Neural progenitor cell (in vitro differentiated cells): ENCODE measurements around the gene PIK3CB. TPM values are rescaled to one million over a fixed set of nuclear protein-coding genes. Genes with fewer than 3 reads are reported as not detected.

Source experiments
- DNase-seq: peaks from one replicate; pipeline ENCODE4 v3.0.0-alpha.2; 2016; ENCODE audit warnings: low spot score
- H2AFZ ChIP-seq: fragments of 200-600 bp; sonication (generic); replicated peaks from 2 replicates; pipeline ENCODE4 v1.6.1; 2016; ENCODE audit warnings: antibody characterized with exemption
- H3F3A ChIP-seq: fragments of 200-600 bp; sonication (generic); 2 replicates; pipeline ENCODE4 v1.6.1; 2016; ENCODE audit warnings: antibody characterized with exemption, low read depth
- H3K27ac ChIP-seq: fragments of 200-600 bp; sonication (generic); 2 replicates; pipeline ENCODE4 v1.5.1; 2016; ENCODE audit warnings: mild to moderate bottlenecking
- H3K27me3 ChIP-seq: fragments of 200-600 bp; sonication (generic); 2 replicates; pipeline ENCODE4 v1.6.1; 2016; ENCODE audit warnings: mild to moderate bottlenecking, moderate library complexity
- H3K36me3 ChIP-seq: fragments of 200-600 bp; sonication (generic); 2 replicates; pipeline ENCODE4 v1.5.1; 2016
- H3K4me1 ChIP-seq: fragments of 200-600 bp; sonication (generic); 2 replicates; pipeline ENCODE4 v1.6.1; 2016; ENCODE audit warnings: mixed run types
- H3K4me2 ChIP-seq: fragments of 200-600 bp; sonication (generic); 2 replicates; pipeline ENCODE4 v1.6.1; 2016
- H3K4me3 ChIP-seq: fragments of 200-600 bp; sonication (generic); 2 replicates; pipeline ENCODE4 v1.5.1; 2016
- H3K79me2 ChIP-seq: fragments of 200-600 bp; sonication (generic); 2 replicates; pipeline ENCODE4 v1.6.1; 2016; ENCODE audit warnings: low read depth
- H3K9ac ChIP-seq: fragments of 200-600 bp; sonication (generic); 2 replicates; pipeline ENCODE4 v1.6.1; 2016
- H3K9me3 ChIP-seq: fragments of 200-600 bp; sonication (generic); 2 replicates; pipeline ENCODE4 v1.5.1; 2016; ENCODE audit warnings: low read depth
- H4K20me1 ChIP-seq: fragments of 200-600 bp; sonication (generic); 2 replicates; pipeline ENCODE4 v1.6.1; 2016; ENCODE audit warnings: low read depth
- H3K27ac Mint-ChIP-seq: 3 replicates; pipeline ENCODE4 v1.8.0; 2021; ENCODE audit warnings: mixed read lengths
- H3K27me3 Mint-ChIP-seq: 2 replicates; pipeline ENCODE4 v1.8.0; 2022; ENCODE audit warnings: low read depth, mild to moderate bottlenecking, inconsistent platforms, moderate library complexity, mixed read lengths; ENCODE audit not compliant: insufficient read depth
- H3K36me3 Mint-ChIP-seq: 3 replicates; pipeline ENCODE4 v1.8.0; 2021; ENCODE audit warnings: mixed read lengths
- H3K4me1 Mint-ChIP-seq: 3 replicates; pipeline ENCODE4 v1.8.0; 2021; ENCODE audit warnings: mixed read lengths
- H3K4me3 Mint-ChIP-seq: 3 replicates; pipeline ENCODE4 v1.8.0; 2021; ENCODE audit warnings: mild to moderate bottlenecking, moderate library complexity, mixed read lengths
- H3K9me3 Mint-ChIP-seq: 3 replicates; pipeline ENCODE4 v1.8.0; 2020; ENCODE audit warnings: mixed read lengths
- CTCF ChIP-seq: fragments of 200-600 bp; sonication (generic); IDR thresholded peaks from 2 replicates; pipeline ENCODE4 v1.5.1; 2017; ENCODE audit warnings: antibody characterized with exemption, mild to moderate bottlenecking
- EZH2 ChIP-seq: fragments of 200-600 bp; sonication (generic); IDR thresholded peaks from 2 replicates; pipeline ENCODE4 v1.6.1; 2017; ENCODE audit warnings: antibody characterized with exemption, mild to moderate bottlenecking, moderate library complexity
- EZH2phosphoT487 ChIP-seq: fragments of 200-600 bp; sonication (generic); IDR thresholded peaks from 2 replicates; pipeline ENCODE4 v1.6.1; 2017; ENCODE audit warnings: antibody characterized with exemption
- total RNA-seq: library from RNA; depleted of rRNA; stranded (reverse); fragments of >200 nt; gene quantifications from 2 replicates; pipeline ENCODE4 v1.2.3, GENCODE V29; 2015; ENCODE audit warnings: low replicate concordance

The PIK3CB gene
- total RNA-seq, 1 donor from 2014 or later = 17.7 TPM

GRCh38 chr3:138653567-138653966 lies 181.2 kb downstream of the PIK3CB start:
- Histone ChIP-seq H3K27ac (no peak overlapping the region), H3F3A (no peaks in the 10 kb centered on the region), H4K20me1 (no peaks in the 10 kb centered on the region), H3K79me2 (no peaks in the 10 kb centered on the region), H3K9ac (no peak overlapping the region), H3K9me3 (no peaks in the 10 kb centered on the region), H3K4me1 (no peaks in the 10 kb centered on the region), H3K36me3 (peaks cover 13% of the 10 kb centered on the region), H2AFZ (no peak overlapping the region), H3K4me3 (no peak overlapping the region), H3K27me3 (no peaks in the 10 kb centered on the region), H3K4me2 (no peak overlapping the region)
- no peak overlapping the region for H3K4me3 Mint-ChIP-seq
- H3K9me3 Mint-ChIP-seq = peaks cover 8% of the 10 kb centered on the region
- H3K27ac Mint-ChIP-seq = no peak overlapping the region
- H3K36me3 Mint-ChIP-seq = peaks cover 41% of the 10 kb centered on the region
- H3K4me1 Mint-ChIP-seq = no peaks in the 10 kb centered on the region
- no peaks in the 10 kb centered on the region for H3K27me3 Mint-ChIP-seq
- TF ChIP-seq CTCF (no peak), EZH2 (no peak), EZH2phosphoT487 (no peak)
- no peak for DNase-seq

GRCh38 chr3:138649134-138649533 lies 185.6 kb downstream of the PIK3CB start:
- peaks cover 44% of the 10 kb centered on the region for H3K9me3 Mint-ChIP-seq

GRCh38 chr3:138646513-138646912 lies 188.2 kb downstream of the PIK3CB start:
- TF ChIP-seq EZH2 (no peak), CTCF (no peak), EZH2phosphoT487 (no peak)
- Mint-ChIP-seq H3K36me3 (peaks cover 26% of the 10 kb centered on the region), H3K27ac (no peak overlapping the region), H3K27me3 (peaks cover 4% of the 10 kb centered on the region), H3K4me1 (no peaks in the 10 kb centered on the region), H3K9me3 (peaks cover 58% of the 10 kb centered on the region), H3K4me3 (no peak overlapping the region)
- Histone ChIP-seq H4K20me1 (no peaks in the 10 kb centered on the region), H3F3A (no peaks in the 10 kb centered on the region), H3K79me2 (no peaks in the 10 kb centered on the region), H3K4me3 (no peak overlapping the region), H3K9ac (no peak overlapping the region), H3K27ac (no peak overlapping the region), H3K9me3 (peaks cover 41% of the 10 kb centered on the region), H3K36me3 (peaks cover 9% of the 10 kb centered on the region), H2AFZ (no peak overlapping the region), H3K4me1 (no peaks in the 10 kb centered on the region), H3K4me2 (no peak overlapping the region), H3K27me3 (no peaks in the 10 kb centered on the region)
- DNase-seq = no peak

More at GRCh38 chr3:138649134-138649533, 185.6 kb downstream of the PIK3CB start:
- no peaks in the 10 kb centered on the region for H3K4me1 ChIP-seq
- no peak overlapping the region for H3K27ac ChIP-seq
- H3K4me1 Mint-ChIP-seq = no peaks in the 10 kb centered on the region
- H2AFZ ChIP-seq = no peak overlapping the region
- no peaks in the 10 kb centered on the region for H3K27me3 Mint-ChIP-seq
- H4K20me1 ChIP-seq = no peaks in the 10 kb centered on the region
- H3K27ac Mint-ChIP-seq = no peak overlapping the region
- no peak for DNase-seq
- no peak overlapping the region for H3K4me3 Mint-ChIP-seq
- no peaks in the 10 kb centered on the region for H3K27me3 ChIP-seq
- H3K4me2 ChIP-seq = no peak overlapping the region
- H3K9me3 ChIP-seq = peaks cover 27% of the 10 kb centered on the region
- H3K79me2 ChIP-seq = no peaks in the 10 kb centered on the region
- no peaks in the 10 kb centered on the region for H3F3A ChIP-seq
- no peak overlapping the region for H3K4me3 ChIP-seq
- TF ChIP-seq CTCF = no peak
- TF ChIP-seq EZH2 = no peak
- TF ChIP-seq EZH2phosphoT487 = no peak
- peaks cover 9% of the 10 kb centered on the region for H3K36me3 ChIP-seq
- peaks cover 34% of the 10 kb centered on the region for H3K36me3 Mint-ChIP-seq
- no peak overlapping the region for H3K9ac ChIP-seq
